Measurements from ENCODE around the gene OBSCN.
A peak's percentile ranks its signal among the peaks of the same experiment; 100 is the strongest.
"Not testable (repeated sequence)": the region's sequence is repeated elsewhere in the genome, so short reads cannot be mapped to it uniquely, and the experiment has no call there.

The OBSCN gene

DNA sequence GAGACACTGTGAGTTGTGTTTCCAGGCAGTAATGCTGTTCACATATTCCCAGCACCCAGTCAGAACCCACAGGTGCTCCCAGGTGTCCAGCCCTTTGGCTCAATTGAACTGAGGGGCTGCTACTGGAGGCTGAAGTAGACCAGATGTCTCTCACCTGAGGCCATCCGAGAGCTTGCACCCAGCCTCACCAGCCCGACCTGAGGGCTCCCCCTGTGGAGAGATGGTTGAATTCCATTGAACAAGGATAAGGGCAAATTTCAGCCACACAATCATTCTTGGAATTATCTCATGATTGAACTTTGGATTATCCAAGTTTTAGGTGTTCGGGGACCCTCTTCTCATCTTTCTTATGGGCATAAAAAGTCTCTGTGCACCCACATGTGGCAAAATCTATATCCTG is 52.1 kb downstream of the OBSCN start:
- DNase-seq, result no peak

DNA sequence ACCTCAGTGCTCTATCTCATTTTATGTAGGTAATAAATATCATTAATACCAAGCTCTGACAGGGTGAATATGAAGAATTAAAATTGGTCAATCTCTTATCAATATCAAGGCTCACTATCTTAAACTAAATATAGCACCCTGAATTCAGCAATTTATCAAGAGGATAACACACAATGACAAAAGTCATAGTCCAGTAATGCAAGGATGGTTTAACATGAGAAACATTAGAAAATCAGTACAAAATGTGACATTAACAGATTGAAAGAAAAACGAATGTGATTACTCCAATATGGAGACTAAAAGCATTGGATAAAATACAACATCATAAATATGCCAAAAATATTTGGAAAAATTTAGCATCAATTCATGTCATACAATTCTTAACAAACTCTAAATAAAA is 53.9 kb downstream of the OBSCN start:
- DNase-seq, result no peak

DNA sequence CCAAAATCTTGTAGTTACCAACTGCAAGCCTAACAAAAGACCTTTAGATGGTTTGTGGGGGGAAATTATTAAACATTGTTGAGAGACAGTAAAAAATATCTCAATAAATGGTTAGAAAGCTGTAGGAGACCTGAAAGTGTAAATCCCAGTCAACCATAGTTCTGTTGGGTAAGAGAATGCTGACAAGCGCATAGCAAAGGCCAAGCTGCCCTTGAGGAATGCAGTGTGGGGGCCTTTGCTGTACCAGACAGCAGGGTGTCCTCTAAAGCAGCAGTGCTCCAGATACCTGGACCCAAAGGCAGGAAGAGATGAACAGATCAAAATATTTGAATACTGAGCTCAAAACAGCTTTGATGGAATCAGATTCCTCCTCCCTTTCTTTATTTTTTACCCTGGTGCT is 54.6 kb downstream of the OBSCN start:
- no peak for DNase-seq

DNA sequence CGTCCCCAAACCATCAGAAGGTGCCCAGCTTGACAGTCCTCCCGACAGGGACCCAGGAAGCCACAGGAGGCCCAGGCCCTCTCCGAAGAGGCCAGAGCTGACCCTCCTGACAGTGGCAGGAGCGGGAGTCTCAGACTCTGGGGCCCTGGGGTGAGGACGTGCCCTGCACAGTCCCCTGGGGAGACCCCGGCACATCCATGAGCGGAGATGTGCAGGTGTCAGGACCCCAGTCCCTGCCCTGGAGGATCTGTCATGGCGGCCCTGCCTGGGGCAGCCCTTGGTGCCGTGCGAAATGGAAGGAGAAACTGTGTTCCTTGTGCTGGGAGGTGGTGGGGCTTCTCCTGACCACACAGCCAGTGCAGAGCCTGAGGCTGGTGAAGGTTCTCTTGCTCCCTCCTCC is 55.8 kb downstream of the OBSCN start:
- DNase-seq, result no peak

DNA sequence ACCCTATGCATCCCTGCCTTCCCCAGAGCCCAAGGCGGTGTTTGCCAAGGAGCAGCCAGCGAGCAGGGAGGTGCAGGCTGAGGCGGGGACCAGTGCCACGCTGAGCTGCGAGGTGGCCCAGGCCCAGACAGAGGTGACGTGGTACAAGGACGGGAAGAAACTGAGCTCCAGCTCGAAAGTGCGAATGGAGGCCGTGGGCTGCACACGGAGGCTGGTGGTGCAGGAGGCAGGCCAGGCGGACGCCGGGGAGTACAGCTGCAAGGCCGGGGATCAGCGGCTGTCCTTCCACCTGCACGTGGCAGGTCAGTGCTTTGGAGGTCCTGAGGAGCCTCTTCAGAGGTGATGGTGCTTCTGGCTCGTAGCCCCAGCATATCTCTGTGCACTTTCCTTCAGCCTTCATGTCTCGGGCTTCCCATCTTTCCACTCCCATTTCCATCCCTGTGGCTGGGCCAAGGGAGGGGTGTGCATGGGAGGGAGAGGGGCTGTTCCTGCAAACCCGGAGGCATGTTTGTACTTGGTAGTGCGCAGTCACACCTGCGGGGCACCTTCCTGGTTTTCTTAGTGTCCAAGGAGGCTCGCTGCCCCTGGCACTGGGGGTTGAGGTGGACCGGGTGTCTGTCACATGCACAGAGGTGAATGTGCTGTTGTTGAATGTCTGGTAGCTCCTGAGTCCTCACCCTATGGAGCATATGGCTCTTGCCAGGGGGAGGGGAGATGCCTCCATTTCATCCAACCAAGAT is 56.4 kb downstream of the OBSCN start:
- no peak for DNase-seq

DNA sequence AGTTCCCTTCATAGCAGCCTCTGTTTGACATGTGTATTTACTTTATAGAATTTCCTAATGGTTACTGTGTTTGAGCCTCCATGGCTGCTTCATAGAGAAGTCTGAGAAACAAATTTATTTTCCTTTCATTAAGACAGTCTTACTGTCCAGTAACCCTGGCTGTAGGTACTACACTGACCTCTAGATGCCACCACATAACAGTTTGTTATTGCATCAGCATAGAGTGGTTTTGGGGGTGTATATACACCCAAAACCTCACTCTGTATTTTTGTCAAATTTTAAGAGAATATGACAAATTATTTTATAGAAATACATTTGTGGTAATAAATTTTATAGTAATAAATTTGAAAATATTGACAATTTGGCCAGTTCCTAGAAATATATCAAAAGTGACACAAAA is 57.3 kb downstream of the OBSCN start:
- no peak for DNase-seq

DNA sequence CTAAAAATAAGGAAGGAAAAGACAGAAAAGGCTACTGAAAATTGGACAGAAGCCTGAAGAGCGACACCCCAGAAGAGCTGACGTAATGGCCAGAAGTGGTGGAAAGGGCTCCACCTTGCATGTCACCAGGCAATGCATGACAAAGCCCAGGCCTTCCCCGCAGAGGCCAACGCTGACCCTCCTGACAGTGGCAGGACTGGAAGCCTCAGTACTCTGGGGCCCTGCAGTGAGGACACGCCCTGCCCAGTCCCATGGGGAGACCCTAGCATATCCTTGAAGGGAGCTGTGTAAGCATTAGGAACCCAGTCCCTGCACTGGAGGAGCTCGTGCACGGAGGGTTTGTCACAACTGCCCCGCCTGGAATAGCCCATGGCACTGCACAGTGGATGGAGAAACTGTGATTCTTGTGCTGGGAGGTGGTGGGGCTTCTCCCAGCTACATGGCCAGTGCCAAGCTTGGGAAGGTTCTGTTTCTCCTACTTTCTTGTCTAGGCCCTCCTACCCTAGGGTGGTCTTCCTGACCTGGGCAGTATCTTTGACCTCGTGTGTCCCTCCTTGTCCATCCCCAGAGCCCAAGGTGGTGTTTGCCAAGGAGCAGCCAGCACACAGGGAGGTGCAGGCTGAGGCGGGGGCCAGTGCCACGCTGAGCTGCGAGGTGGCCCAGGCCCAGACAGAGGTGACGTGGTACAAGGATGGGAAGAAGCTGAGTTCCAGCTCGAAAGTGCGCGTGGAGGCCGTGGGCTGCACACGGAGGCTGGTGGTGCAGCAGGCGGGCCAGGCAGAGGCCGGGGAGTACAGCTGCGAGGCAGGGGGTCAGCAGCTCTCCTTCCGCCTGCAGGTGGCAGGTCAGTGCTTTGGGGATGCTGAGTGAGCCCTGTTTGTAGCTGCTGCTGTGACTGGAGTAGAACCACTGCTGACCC is 60.4 kb downstream of the OBSCN start:
- DNase-seq, result no peak

DNA sequence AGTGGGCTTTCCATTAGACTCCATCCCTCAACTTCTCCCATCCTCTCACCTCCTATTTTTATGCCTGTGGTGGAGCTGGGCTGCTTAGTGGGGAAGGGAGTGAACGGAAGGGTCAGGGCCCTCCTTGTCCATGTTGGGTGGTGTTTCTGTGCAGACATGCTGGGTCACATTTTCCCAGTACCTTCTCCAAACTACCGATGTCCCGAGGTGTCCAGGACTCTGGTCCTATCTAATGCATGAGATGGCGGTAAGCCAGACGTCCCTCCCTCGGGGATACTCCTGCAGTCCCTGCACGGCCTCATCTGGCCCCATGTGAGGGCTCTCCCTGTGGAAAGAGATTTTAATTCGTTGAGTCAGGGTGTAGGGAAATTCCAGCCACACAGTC is 61.0 kb downstream of the OBSCN start:
- no peak for DNase-seq

DNA sequence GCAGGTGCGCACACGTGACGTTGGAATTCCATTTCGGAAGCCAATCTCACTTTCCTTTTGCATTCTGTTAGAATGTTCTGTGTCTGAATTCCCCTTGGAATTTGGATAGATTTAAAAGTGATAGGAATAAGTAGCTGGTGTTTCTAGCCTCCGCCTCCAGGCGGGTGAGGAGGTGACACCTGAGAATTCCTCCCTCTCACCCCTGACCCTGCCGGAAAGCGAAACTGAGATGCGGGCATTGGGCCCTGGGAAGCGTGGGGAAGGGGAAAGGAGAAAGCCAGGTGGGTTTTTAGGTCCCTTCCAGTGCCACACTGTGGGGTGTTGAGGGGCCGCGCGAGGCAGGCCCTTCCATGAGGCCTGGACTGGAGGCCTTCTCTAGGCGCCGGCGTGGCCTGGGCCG is 61.6 kb downstream of the OBSCN start:
- not testable (repeated sequence) for DNase-seq

DNA sequence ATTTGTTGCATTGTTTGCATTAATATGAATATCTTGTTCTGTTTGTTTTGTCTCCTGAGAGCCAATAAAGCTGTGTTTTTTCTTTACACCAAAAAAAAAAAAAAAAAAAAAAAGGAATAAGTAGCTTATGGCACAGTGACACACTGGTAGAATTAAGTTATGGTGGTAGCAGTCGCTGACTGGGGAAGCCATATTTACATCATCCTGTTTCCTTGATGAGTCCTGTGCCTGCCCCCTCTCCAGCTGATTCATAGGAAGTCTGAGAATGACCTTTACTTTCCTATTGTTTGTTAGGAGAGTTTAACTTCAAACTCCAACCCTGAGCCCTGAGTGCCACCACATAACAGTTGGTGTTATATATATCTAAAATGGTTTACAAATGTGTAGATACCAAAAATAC is 62.2 kb downstream of the OBSCN start:
- DNase-seq, result no peak

DNA sequence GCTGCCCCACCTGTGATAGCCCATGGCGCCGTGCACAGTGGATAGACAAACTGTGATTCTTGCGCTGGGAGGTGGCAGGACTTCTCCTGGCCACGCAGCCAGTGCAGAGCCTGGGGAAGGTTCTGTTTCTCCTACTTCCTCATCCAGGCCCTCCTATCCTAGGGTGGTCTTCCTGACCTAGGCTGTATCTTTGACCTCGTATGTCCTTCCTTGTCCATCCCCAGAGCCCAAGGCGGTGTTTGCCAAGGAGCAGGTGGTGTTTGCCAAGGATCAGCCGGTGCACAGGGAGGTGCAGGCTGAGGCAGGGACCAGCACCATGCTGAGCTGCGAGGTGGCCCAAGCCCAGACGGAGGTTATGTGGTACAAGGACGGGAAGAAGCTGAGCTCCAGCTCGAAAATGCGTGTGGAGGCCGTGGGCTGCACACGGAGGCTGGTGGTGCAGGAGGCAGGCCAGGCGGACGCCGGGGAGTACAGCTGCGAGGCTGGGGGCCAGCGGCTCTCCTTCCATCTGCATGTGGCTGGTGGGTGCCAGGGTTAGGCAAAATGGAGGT is 63.9 kb downstream of the OBSCN start:
- DNase-seq, result no peak

DNA sequence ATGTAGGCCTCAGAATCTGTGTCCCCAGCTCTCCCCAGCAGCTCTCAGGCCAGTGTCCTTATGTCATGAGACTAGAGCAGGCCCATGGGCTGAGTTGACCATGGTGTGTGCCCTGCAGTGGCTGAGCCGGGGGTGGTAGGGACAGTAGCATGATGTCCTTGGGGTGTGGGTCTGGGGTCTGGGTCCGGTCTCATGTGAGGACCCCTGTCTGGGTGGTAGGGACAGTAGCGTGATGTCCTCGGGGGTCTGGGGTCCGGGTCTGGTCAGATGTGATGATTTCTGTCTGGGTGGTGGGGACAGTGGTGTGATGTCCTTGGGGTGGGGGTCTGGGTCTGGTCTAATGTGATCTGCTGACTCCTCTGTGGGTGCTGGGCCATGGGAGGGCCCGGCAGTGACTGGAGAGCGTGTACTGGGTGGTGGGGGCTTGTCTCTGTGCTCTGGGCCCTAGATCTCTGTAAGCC is 64.5 kb downstream of the OBSCN start:
- no peak for DNase-seq

DNA sequence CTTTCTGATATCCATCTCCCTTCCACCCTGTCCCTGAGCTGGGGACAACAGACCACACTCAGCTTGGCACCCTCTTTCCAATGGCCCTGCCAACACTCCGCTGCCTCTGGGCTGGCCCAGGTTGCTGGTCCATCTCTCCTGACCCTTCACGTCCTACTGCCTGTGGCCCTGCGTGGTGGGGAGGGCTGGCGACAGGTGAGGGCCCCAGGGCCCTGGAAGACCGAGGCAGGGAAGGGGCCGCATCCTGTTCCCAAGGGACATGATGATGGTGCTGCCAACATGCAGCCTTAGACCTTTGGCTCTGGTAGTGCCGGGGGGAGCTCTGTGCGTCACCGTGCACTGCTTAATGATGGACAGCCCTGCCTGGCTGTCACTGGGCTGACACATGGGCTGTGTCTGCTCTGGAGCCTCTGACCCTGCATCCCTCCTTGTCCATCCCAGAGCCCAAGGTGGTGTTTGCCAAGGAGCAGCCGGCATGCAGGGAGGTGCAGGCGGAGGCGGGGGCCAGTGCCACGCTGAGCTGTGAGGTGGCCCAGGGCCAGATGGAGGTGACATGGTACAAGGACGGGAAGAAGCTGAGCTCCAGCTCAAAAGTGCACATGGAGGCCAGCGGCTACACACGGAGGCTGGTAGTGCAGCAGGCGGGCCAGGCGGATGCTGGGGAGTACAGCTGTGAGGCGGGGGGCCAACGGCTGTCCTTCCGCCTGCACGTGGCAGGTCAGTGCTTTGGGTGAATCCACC is 65.2 kb downstream of the OBSCN start:
- no peak for DNase-seq

DNA sequence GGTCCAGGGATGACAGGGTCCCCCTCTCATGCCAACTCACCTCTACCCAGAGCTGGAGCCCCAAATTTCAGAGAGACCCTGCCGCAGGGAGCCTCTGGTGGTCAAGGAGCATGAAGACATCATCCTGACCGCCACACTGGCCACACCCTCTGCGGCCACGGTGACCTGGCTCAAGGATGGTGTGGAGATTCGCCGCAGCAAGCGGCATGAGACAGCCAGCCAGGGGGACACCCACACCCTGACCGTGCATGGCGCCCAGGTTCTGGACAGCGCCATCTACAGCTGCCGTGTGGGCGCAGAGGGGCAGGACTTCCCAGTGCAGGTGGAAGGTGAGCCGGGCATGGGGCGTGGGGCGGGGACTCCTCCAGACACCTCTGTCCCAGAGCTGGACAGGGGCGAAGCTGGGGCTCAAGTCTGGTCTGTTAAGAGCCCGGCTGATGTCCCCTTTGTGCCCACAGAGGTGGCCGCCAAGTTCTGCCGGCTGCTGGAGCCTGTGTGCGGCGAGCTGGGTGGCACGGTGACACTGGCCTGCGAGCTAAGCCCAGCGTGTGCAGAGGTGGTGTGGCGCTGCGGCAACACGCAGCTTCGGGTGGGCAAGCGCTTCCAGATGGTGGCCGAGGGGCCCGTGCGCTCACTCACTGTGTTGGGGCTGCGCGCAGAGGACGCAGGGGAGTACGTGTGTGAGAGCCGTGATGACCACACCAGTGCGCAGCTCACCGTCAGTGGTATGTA is 66.0 kb downstream of the OBSCN start:
- DNase-seq, result no peak

DNA sequence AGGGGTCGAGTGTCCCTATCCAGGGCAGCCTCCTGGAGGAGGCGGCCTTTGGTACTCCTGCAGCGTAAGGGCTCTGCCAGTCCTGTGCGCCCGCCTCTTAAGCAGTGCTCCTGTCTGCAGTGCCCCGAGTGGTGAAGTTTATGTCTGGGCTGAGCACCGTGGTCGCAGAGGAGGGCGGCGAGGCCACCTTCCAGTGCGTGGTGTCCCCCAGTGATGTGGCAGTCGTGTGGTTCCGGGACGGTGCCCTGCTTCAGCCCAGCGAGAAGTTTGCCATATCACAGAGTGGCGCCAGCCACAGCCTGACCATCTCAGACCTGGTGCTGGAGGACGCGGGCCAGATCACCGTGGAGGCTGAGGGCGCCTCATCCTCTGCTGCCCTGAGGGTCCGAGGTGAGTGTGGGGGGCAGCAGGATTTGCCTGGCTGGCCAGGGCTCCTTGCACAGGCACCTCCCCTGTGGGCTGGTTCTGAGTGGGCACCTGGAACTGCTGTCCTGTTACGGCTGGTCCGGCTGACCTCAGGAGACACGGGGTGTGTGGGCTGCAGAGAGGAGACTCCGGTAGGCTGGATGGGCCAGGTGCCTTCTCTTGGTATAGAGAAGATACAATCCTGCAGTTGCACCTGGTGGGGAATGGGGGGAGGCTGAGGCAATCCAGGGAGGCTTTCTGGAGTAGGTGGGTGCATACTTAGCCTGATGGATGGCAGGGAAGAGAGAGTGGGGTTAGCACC is 66.8 kb downstream of the OBSCN start:
- DNase-seq, result no peak

DNA sequence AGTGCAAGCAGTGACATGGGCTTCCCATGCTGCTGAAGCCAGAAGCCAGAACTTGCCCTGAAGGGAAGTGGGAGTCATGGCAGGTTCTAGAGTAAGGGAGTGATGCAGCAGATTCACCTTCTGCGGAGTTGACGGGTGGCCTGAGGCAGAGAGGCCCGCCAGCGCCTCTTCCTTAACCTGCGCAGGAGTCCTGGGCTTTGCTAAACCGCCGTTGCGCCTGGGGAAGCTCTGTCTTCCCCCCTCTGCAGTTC is 67.3 kb downstream of the OBSCN start:
- DNase-seq, result no peak

DNA sequence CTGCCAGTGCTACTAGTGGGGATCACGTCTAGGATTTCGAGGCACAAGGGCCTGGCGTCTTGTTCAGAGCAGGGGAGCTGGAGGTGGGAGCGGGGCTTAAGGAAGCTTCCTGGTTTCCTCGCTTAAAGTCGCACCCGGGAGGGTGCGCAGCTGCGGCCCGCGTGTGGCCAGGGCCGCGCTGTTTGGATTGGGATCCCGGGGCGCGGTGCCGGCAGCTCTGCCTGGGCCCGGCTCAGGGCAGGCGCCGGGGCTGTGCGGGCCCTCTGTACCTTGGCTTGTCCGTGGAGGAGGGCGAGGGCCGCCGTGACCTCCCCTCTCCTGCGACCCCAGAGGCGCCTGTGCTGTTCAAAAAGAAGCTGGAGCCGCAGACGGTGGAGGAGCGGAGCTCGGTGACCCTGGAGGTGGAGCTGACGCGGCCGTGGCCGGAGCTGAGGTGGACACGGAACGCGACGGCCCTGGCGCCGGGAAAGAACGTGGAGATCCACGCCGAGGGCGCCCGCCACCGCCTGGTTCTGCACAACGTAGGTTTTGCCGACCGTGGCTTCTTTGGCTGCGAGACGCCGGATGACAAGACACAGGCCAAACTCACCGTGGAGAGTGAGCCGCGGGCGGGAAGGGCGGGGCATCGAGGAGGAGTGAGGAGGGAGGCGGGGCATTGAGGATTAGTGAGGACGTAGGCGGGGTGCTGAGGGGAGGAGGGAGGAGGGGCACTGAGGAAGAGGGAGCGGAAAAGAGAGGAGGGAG is 67.8 kb downstream of the OBSCN start:
- DNase-seq, result peak; percentile 79

DNA sequence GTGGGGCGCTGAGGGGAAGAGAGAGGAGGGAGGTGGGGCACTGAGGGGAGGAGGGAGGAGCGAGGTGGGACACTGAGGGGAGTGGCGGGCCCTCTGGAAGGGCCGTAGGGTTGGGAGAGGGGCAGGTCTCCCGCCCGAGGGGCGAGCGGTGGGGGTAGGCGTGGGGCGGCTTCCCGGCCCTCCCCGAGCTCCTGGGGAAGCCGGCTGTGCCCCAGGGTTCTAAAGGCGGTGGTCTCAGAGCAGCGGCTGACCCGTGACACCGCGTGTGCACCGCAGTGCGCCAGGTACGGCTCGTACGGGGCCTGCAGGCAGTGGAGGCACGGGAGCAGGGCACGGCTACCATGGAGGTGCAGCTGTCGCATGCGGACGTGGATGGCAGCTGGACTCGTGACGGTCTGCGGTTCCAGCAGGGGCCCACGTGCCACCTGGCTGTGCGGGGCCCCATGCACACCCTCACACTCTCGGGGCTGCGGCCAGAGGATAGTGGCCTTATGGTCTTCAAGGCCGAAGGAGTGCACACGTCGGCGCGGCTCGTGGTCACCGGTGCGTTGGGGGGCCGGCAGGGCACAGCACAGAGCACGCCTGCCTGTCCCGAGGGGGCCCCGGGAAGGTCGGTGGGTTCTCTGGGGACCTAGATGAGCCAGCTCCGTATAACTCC is 68.5 kb downstream of the OBSCN start:
- DNase-seq, result no peak

DNA sequence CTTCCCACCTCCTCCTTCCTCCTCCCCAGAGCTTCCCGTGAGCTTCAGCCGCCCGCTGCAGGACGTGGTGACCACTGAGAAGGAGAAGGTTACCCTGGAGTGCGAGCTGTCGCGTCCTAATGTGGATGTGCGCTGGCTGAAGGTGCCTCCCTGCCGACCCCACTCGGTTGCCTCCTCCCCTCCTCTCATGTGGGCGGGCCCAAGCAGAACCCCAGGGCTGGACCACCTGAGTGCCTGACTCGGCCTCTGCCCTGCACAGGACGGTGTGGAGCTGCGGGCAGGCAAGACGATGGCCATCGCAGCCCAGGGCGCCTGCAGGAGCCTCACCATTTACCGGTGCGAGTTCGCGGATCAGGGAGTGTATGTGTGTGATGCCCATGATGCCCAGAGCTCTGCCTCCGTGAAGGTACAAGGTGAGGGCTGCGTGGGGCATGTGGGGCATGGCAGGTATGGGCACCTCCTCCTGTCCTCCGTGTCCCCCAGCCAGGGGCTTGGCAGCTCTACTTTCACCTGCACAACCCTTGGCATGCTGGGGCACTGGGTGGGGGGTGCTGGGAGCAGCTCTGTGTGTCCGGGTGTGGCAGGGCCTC is 69.2 kb downstream of the OBSCN start:
- DNase-seq, result no peak

All from T-helper 9 cell (primary cell).